ENCODE data around the gene LYPD5. TPM values are rescaled to one million over a fixed set of nuclear protein-coding genes. Genes with fewer than 3 reads are reported as not detected.
"Not testable (repeated sequence)": the region's sequence is repeated elsewhere in the genome, so short reads cannot be mapped to it uniquely, and the experiment has no call there.

Gene LYPD5
- polyA plus RNA-seq, 2 of the 4 experiments (the other 2 are of a cell fraction) = 0.09 to 0.12 TPM

DNA sequence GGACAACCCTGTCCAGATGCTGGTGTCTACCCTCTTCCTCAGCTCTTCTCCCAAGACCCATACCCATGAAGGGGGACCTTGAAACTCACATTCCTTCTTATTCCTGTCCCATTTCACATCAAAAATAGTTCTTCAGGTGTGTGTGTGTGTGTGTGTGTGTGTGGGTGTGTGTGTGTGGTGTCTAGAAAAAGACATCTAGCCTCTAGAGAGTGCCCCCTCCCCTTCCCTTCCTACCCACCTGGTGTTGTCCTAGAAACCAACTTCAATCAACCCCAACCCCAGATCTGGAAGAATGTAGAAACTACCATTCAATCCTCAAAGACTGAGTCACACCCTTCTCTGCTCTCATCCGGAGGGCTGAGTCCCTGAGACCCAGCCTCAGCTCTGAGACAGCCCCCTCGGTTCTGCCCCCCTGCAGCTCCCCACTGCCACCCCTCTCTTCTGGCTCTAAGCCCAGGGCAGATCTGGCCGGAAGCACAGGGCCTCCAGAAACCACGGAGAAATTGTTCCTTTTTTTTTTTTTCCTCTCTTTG lies 25.0 kb downstream of the LYPD5 start:
- Histone ChIP-seq H3K4me2 (peak overlapping the region; percentile 47), H3K4me1 (peaks cover 54% of the 10 kb centered on the region), H3K4me3 (no peak overlapping the region), H3K9me3 (no peaks in the 10 kb centered on the region), H3K27ac (peak overlapping the region; percentile 35 to 95; a peak in 5 of 6 replicates)
- 9% methylated on average over 4 of the region's 4 CpGs for WGBS (ENCODE audit: missing lambda C conversion rate)
- CTCF ChIA-PET = interaction anchor here (0.7 to 24.0 kb wide), 7 partner anchors 15 to 800 kb away, joined by 3 to 565 read pairs (median 5); partner anchors contain the start of genes PLAUR and SMG9
- FAIRE-seq (no peak), DNase-seq (ENCODE audit: low read depth in 1 of 2, low spot score in 1 of 2) (peak in 1 of 2 experiments; percentile 57), ATAC-seq (no peak)
- no peak for TF ChIP-seq GATA3 (IDR thresholded peaks at IDR 0.05; ENCODE audit: borderline replicate concordance)
- TF ChIP-seq SREBF2 (IDR thresholded peaks at IDR 0.05) = no peak
- TF ChIP-seq, protein P1, sequence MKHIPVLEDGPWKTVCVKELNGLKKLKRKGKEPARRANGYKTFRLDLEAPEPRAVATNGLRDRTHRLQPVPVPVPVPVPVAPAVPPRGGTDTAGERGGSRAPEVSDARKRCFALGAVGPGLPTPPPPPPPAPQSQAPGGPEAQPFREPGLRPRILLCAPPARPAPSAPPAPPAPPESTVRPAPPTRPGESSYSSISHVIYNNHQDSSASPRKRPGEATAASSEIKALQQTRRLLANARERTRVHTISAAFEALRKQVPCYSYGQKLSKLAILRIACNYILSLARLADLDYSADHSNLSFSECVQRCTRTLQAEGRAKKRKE (CRISPR knock-in tag; IDR thresholded peaks at IDR 0.05; ENCODE audit: low read depth) = no peak
- no peak for TF ChIP-seq CBX8 (IDR thresholded peaks at IDR 0.05)
- no peak for TF ChIP-seq HOXB5 (CRISPR knock-in tag; IDR thresholded peaks at IDR 0.05)
- TF ChIP-seq SMC3 (IDR thresholded peaks at IDR 0.05) = no peak
- TF ChIP-seq ZNF302 (CRISPR knock-in tag; IDR thresholded peaks at IDR 0.05) = no peak
- TF ChIP-seq NPAS2 (CRISPR knock-in tag; IDR thresholded peaks at IDR 0.05; ENCODE audit: borderline replicate concordance) = no peak
- TF ChIP-seq HOXA7 (CRISPR knock-in tag; IDR thresholded peaks at IDR 0.05) = no peak
- no peak for TF ChIP-seq MYC (IDR thresholded peaks at IDR 0.05; ENCODE audit: borderline replicate concordance, low read length)
- TF ChIP-seq RCOR1 (IDR thresholded peaks at IDR 0.05; ENCODE audit: low read depth, low read length) = no peak
- no peak for TF ChIP-seq JUNB (IDR thresholded peaks at IDR 0.05)
- TF ChIP-seq, protein P2, sequence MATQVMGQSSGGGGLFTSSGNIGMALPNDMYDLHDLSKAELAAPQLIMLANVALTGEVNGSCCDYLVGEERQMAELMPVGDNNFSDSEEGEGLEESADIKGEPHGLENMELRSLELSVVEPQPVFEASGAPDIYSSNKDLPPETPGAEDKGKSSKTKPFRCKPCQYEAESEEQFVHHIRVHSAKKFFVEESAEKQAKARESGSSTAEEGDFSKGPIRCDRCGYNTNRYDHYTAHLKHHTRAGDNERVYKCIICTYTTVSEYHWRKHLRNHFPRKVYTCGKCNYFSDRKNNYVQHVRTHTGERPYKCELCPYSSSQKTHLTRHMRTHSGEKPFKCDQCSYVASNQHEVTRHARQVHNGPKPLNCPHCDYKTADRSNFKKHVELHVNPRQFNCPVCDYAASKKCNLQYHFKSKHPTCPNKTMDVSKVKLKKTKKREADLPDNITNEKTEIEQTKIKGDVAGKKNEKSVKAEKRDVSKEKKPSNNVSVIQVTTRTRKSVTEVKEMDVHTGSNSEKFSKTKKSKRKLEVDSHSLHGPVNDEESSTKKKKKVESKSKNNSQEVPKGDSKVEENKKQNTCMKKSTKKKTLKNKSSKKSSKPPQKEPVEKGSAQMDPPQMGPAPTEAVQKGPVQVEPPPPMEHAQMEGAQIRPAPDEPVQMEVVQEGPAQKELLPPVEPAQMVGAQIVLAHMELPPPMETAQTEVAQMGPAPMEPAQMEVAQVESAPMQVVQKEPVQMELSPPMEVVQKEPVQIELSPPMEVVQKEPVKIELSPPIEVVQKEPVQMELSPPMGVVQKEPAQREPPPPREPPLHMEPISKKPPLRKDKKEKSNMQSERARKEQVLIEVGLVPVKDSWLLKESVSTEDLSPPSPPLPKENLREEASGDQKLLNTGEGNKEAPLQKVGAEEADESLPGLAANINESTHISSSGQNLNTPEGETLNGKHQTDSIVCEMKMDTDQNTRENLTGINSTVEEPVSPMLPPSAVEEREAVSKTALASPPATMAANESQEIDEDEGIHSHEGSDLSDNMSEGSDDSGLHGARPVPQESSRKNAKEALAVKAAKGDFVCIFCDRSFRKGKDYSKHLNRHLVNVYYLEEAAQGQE (IDR thresholded peaks at IDR 0.05) = no peak
- POLR2A ChIA-PET = interaction anchor here (1.5 to 4.3 kb wide), 2 partner anchors 12 to 22 kb away, joined by 6 to 19 read pairs; partner anchors contain the start of gene SMG9

DNA sequence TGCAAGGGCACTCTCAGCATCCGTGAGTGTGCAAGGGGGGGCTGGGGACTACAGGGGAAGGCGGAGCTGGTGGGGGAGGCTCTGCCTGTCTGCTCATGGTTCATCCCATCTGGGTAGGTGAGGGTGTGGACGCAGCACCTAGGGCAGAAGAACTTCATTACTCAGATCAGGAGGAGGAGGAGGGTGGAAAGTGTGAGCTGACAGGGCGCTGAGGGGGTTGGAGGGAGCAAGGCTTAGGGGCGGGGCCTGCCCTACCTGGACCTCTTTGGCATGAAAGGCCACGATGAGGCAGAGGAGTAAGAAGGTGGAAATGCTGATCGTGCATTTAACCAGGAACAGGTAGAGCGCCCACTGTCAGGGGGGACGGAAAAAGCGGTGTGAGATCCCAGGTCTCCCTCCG lies 26.0 kb downstream of the LYPD5 start:
- Histone ChIP-seq H3K4me3 (no peak overlapping the region), H3K4me2 (no peak overlapping the region), H3K4me1 (peaks cover 44% of the 10 kb centered on the region), H3K27ac (peak overlapping the region in 1 of 2 experiments; percentile 95; a peak in 1 of 6 replicates), H3K9me3 (no peaks in the 10 kb centered on the region)
- 86% methylated on average over 11 of the region's 11 CpGs for WGBS (ENCODE audit: missing lambda C conversion rate)
- peak; percentile 94 for TF ChIP-seq MAFK (IDR thresholded peaks at IDR 0.05; ENCODE audit: partially characterized antibody)
- no peak for TF ChIP-seq EHF (CRISPR knock-in tag; IDR thresholded peaks at IDR 0.05)
- no peak for DNase-seq (ENCODE audit: low read depth in 1 of 2, low spot score in 1 of 2)
- FAIRE-seq = no peak
- CTCF ChIA-PET = interaction anchor here (0.8 to 24.0 kb wide), 7 partner anchors 9 to 108 kb away, joined by 3 to 565 read pairs (median 3); partner anchors contain the start of genes PLAUR and SMG9
- no peak for ATAC-seq
- POLR2A ChIA-PET = interaction anchor here (1.0 kb wide), 1 partner anchor 11 kb away, joined by 3 read pairs; no protein-coding TSS in a partner anchor

DNA sequence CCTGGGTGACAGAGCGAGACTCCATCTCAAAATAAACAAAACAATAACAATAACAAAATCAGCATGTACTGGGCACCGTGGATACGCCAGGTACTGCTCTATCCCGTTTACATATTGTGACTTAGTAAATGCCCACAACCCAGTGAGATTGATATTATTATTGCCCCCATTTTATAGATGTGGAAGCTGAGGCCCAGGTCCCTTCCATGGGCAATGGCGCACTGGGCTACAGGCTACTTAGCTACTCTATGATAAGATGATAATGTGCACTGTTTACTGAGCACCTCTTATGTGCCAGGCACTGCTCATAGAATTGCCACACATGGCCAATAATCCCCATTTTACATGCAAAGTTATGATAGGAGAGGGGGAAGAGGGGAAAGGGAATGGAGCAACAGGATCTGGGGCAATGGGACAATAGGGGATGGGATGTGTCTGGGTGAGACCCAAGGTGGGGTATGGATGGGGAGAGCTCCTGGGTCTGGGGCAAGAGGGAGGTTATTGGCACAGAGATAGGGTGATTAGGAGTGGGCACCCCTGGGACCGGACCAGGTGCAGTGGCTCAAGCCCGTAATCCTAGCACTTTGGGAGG lies 26.9 kb downstream of the LYPD5 start:
- TF ChIP-seq, protein P3, sequence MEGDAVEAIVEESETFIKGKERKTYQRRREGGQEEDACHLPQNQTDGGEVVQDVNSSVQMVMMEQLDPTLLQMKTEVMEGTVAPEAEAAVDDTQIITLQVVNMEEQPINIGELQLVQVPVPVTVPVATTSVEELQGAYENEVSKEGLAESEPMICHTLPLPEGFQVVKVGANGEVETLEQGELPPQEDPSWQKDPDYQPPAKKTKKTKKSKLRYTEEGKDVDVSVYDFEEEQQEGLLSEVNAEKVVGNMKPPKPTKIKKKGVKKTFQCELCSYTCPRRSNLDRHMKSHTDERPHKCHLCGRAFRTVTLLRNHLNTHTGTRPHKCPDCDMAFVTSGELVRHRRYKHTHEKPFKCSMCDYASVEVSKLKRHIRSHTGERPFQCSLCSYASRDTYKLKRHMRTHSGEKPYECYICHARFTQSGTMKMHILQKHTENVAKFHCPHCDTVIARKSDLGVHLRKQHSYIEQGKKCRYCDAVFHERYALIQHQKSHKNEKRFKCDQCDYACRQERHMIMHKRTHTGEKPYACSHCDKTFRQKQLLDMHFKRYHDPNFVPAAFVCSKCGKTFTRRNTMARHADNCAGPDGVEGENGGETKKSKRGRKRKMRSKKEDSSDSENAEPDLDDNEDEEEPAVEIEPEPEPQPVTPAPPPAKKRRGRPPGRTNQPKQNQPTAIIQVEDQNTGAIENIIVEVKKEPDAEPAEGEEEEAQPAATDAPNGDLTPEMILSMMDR (IDR thresholded peaks at IDR 0.05) = no peak
- H3K4me1 ChIP-seq = peaks cover 35% of the 10 kb centered on the region
- ChIA-PET CTCF (interaction anchor here (0.5 to 24.0 kb wide), 7 partner anchors 10 to 107 kb away, joined by 3 to 565 read pairs (median 4); partner anchors contain the start of gene SMG9), POLR2A (interaction anchor here (1.0 kb wide), 1 partner anchor 10 kb away, joined by 3 read pairs; no protein-coding TSS in a partner anchor)
- H3K4me2 ChIP-seq = no peak overlapping the region
- DNase-seq (ENCODE audit: low read depth in 1 of 2, low spot score in 1 of 2) (no peak), ATAC-seq (no peak), FAIRE-seq (no peak)
- H3K27ac ChIP-seq = no peak overlapping the region
- no peak overlapping the region for H3K4me3 ChIP-seq
- H3K9me3 ChIP-seq = no peaks in the 10 kb centered on the region
- 95% methylated on average over 7 of the region's 7 CpGs for WGBS (ENCODE audit: missing lambda C conversion rate)

DNA sequence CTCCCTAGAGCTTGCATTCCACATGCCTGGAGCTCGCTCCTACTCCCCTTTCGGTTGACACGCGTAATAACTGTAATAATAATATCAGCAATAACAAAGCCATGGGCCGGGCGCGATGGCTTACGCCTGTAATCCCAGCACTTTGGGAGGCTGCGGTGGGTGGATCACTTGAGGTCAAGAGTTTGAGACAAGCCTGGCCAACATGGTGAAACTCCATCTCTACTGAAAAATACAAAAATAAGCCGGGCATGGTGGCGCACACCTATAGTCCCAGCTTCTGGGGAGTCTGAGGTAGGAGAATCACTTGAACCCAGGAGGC lies 27.3 kb downstream of the LYPD5 start:
- DNase-seq (ENCODE audit: low read depth in 1 of 2, low spot score in 1 of 2); ATAC-seq; FAIRE-seq; H3K4me2 ChIP-seq; H3K27ac ChIP-seq; POLR2A ChIA-PET; H3K4me3 ChIP-seq; H3K9me3 ChIP-seq: not testable (repeated sequence)
- 95% methylated on average over 11 of the region's 11 CpGs for WGBS (ENCODE audit: missing lambda C conversion rate)
- CTCF ChIA-PET = interaction anchor here (0.6 to 24.0 kb wide), 5 partner anchors 10 to 122 kb away, joined by 3 to 565 read pairs (median 7); partner anchors contain the start of gene SMG9
- peaks cover 30% of the 10 kb centered on the region for H3K4me1 ChIP-seq
